Endothelial cell (in vitro differentiated cells): ENCODE measurements around the gene CD79A. TPM values are rescaled to one million over a fixed set of nuclear protein-coding genes. Genes with fewer than 3 reads are reported as not detected.

Source experiments
- DNase-seq: peaks from one replicate; pipeline ENCODE4 v3.0.0; 2021; ENCODE audit warnings: low spot score
- H3K27ac Mint-ChIP-seq: one replicate; pipeline ENCODE4 v1.8.0; 2021; ENCODE audit warnings: mixed read lengths, inconsistent platforms; ENCODE audit not compliant: unreplicated experiment
- H3K27me3 Mint-ChIP-seq: one replicate; pipeline ENCODE4 v1.8.0; 2021; ENCODE audit warnings: mild to moderate bottlenecking, moderate library complexity, mixed read lengths, inconsistent platforms; ENCODE audit not compliant: unreplicated experiment
- H3K36me3 Mint-ChIP-seq: one replicate; pipeline ENCODE4 v1.8.0; 2021; ENCODE audit warnings: mild to moderate bottlenecking, low read depth, mixed read lengths, inconsistent platforms; ENCODE audit not compliant: unreplicated experiment
- H3K4me1 Mint-ChIP-seq: one replicate; pipeline ENCODE4 v1.8.0; 2021; ENCODE audit warnings: mild to moderate bottlenecking, mixed read lengths, inconsistent platforms; ENCODE audit not compliant: unreplicated experiment
- H3K4me3 Mint-ChIP-seq: one replicate; pipeline ENCODE4 v1.8.0; 2021; ENCODE audit warnings: mild to moderate bottlenecking, mixed read lengths, inconsistent platforms; ENCODE audit not compliant: unreplicated experiment
- H3K9me3 Mint-ChIP-seq: one replicate; pipeline ENCODE4 v1.8.0; 2021; ENCODE audit warnings: mixed read lengths, inconsistent platforms; ENCODE audit not compliant: unreplicated experiment
- total RNA-seq: library from RNA; stranded (reverse); fragmentation: NEBNext Ultra II Directional; extraction: Animal tissue kit (Norgen Biotek cat#: 25700); gene quantifications from one replicate; pipeline ENCODE4 v1.2.1, GENCODE V29; 2021; ENCODE audit not compliant: unreplicated experiment
- TF ChIP-seq, protein P1 (sequence below): fragments of 200-600 bp; sonication (generic); IDR thresholded peaks from one replicate; pipeline ENCODE4 v1.5.0; 2021; ENCODE audit warnings: antibody characterized with exemption; ENCODE audit not compliant: unreplicated experiment

CD79A gene
- total RNA-seq, 1 donor from 2014 or later: 1.1 TPM

DNA sequence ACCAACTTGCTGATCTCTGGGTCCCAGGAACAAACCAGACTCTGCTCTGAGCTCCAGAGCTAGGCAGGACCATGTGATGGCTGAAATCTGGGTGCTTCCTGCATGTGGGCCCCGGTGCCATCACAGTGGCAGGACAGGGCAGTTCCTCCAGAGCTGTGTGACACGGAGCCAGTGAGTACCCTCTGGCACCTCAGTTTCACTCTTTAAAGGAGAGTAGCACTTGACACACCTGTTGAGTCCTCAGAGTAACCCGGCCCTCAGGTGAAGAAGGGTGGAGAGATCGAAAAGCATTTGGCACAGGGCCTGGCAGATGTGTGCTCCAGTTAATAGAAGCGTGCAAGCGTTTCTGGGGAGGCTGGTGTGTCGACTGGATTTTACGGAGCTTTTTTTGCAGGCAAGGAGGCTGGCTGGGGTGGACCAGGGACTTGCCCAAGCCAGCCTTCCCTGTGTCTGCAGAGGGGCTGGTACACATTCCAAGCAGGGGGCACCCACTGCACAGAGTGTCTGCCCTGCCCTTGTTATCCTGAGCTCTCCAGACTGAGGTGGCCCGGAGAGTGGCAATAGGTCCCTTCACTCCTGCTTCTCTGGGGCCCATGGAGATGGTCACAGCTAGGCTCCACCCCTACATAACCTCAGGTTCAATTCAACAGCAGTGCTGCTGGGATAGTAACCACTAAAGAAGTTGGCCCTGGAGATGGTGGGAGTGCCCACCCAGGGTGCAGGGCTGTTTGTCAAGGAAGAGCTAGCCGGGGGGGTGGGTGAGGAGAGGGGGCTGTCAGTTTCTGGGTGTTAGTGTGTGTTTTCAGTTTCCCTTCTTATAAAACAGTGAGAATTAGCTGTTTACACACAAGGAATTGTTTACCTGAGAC lies 8.7 kb upstream of the CD79A start:
- Mint-ChIP-seq H3K36me3 (peaks cover 50% of the 10 kb centered on the region), H3K27me3 (peaks cover 16% of the 10 kb centered on the region), H3K4me1 (peaks cover 33% of the 10 kb centered on the region), H3K4me3 (peak overlapping the region; percentile 56), H3K9me3 (no peaks in the 10 kb centered on the region), H3K27ac (peak overlapping the region; percentile 81)
- TF ChIP-seq, protein P1, sequence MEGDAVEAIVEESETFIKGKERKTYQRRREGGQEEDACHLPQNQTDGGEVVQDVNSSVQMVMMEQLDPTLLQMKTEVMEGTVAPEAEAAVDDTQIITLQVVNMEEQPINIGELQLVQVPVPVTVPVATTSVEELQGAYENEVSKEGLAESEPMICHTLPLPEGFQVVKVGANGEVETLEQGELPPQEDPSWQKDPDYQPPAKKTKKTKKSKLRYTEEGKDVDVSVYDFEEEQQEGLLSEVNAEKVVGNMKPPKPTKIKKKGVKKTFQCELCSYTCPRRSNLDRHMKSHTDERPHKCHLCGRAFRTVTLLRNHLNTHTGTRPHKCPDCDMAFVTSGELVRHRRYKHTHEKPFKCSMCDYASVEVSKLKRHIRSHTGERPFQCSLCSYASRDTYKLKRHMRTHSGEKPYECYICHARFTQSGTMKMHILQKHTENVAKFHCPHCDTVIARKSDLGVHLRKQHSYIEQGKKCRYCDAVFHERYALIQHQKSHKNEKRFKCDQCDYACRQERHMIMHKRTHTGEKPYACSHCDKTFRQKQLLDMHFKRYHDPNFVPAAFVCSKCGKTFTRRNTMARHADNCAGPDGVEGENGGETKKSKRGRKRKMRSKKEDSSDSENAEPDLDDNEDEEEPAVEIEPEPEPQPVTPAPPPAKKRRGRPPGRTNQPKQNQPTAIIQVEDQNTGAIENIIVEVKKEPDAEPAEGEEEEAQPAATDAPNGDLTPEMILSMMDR: no peak
- DNase-seq: no peak

DNA sequence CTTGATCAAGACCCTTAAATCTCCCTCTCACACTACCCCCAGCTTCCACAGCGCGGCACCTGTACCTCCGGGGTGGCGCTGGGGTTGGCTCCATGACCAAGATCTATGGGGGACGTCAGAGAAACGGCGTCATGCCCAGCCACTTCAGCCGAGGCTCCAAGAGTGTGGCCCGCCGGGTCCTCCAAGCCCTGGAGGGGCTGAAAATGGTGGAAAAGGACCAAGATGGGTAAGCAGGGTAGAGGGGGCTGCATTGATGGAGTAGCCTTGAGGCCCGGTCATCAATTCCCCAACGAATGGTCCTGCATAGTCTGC lies 8.1 kb upstream of the CD79A start:
- H3K9me3 Mint-ChIP-seq: no peaks in the 10 kb centered on the region
- TF ChIP-seq, protein P1: no peak
- DNase-seq: no peak
- H3K27ac Mint-ChIP-seq: no peak overlapping the region
- peaks cover 29% of the 10 kb centered on the region for H3K4me1 Mint-ChIP-seq
- H3K36me3 Mint-ChIP-seq: peaks cover 46% of the 10 kb centered on the region
- H3K4me3 Mint-ChIP-seq: peak overlapping the region; percentile 56
- H3K27me3 Mint-ChIP-seq: peaks cover 14% of the 10 kb centered on the region

DNA sequence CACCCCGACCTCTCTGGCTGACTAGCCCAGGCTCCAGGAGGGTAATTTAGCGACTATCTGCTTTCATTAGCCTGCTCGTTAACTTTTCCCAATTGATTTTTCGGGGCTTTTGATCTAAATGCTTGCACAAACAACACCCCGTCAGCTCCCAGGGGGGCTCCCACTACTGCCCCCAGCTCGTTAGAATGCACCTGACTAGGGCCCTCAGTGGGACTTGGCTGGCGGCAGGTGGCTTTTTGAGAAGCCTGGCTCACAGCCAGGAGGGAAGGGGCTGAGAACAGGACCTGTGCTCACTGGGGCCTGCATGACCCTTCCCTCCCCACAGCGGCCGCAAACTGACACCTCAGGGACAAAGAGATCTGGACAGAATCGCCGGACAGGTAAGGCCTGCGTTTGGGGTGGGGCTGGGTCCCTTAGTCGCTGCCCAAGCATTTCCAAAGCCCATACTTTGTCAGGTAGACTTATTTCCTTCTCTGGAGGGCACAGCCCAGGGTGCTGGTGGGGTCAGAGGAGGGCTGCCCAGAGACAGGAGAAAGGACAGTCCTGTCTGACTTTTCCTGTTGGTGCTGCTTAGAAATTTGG lies 7.6 kb upstream of the CD79A start:
- Mint-ChIP-seq H3K9me3 (no peaks in the 10 kb centered on the region), H3K4me3 (no peak overlapping the region), H3K4me1 (peaks cover 24% of the 10 kb centered on the region), H3K36me3 (peaks cover 41% of the 10 kb centered on the region), H3K27me3 (peaks cover 14% of the 10 kb centered on the region), H3K27ac (no peak overlapping the region)
- no peak for DNase-seq
- TF ChIP-seq, protein P1: no peak

DNA sequence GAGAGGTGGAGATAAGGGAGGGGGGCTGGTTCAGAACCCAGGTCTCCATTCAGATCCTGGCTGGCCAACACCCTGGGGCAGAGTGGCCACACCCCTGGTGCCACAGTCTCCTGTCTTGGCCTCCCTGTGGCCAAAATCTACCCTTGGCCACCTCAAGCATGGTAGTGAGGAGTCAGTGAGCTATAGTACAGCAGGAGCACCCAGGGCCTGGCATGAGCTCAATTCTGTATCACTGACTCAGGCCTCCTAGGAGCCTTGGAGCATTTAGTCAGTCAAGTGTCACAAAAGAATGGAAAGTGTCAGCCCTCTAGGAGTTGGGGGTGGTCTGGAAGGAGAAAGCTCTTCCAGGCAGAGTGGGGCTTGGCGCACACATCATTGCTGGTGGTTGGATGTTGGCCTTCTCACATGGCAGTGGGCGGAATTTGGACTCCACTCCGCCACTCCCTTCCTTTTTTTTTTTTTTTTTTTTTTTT lies 6.6 kb upstream of the CD79A start:
- no peak for DNase-seq
- Mint-ChIP-seq H3K4me1 (peaks cover 21% of the 10 kb centered on the region), H3K4me3 (peak overlapping the region; percentile 21), H3K27ac (no peak overlapping the region), H3K36me3 (peaks cover 36% of the 10 kb centered on the region), H3K27me3 (peaks cover 14% of the 10 kb centered on the region), H3K9me3 (no peaks in the 10 kb centered on the region)
- TF ChIP-seq, protein P1: no peak
